Umbilical cord (tissue), 2 donors: ENCODE data around the gene NAV2. TPM values are rescaled to one million over a fixed set of nuclear protein-coding genes. Genes with fewer than 3 reads are reported as not detected.
"Not testable (repeated sequence)": the region's sequence is repeated elsewhere in the genome, so short reads cannot be mapped to it uniquely, and the experiment has no call there.

ENCODE experiments used
- DNase-seq: peaks from one replicate; pipeline ENCODE4 v3.0.0-alpha.2; 2015; ENCODE audit warnings: low spot score
- total RNA-seq: library from RNA; depleted of rRNA; stranded (reverse); fragments of >200 nt; gene quantifications from one replicate; pipeline ENCODE4 v1.2.3, GENCODE V29; 2014; ENCODE audit warnings: low replicate concordance; ENCODE audit not compliant: insufficient read depth

NAV2 gene
- total RNA-seq, 1 donor from 2014 or later: 14.7 TPM

- no peak for DNase-seq
Observed at GRCh38 chr11:19994672-19995071, 282.0 kb downstream of the NAV2 start.

GRCh38 chr11:19995145-19995544, 282.5 kb downstream of the NAV2 start:
- DNase-seq: peak; percentile 48

GRCh38 chr11:19996571-19996970, 283.9 kb downstream of the NAV2 start:
- no peak for DNase-seq

- no peak for DNase-seq
Observed at GRCh38 chr11:20000022-20000350, 287.3 kb downstream of the NAV2 start.

- no peak for DNase-seq
Observed at GRCh38 chr11:20000351-20001134, 287.9 kb downstream of the NAV2 start.

GRCh38 chr11:20002312-20003216, 289.9 kb downstream of the NAV2 start:
- no peak for DNase-seq

- no peak for DNase-seq
Observed at GRCh38 chr11:20003351-20003750, 290.7 kb downstream of the NAV2 start.

- DNase-seq: no peak
Observed at GRCh38 chr11:20004866-20005265, 292.2 kb downstream of the NAV2 start.

GRCh38 chr11:20005747-20006146, 293.1 kb downstream of the NAV2 start:
- no peak for DNase-seq

GRCh38 chr11:20006618-20007017, 294.0 kb downstream of the NAV2 start:
- DNase-seq: not testable (repeated sequence)

- no peak for DNase-seq
Observed at GRCh38 chr11:20007386-20007785, 294.7 kb downstream of the NAV2 start.

- DNase-seq: peak; percentile 90
Observed at GRCh38 chr11:20008190-20008870, 295.7 kb downstream of the NAV2 start.

GRCh38 chr11:20008871-20009644, 296.4 kb downstream of the NAV2 start:
- no peak for DNase-seq

- DNase-seq: no peak
Observed at GRCh38 chr11:20010156-20010850, 297.7 kb downstream of the NAV2 start.

- DNase-seq: no peak
Observed at GRCh38 chr11:20010851-20011225, 298.2 kb downstream of the NAV2 start.

GRCh38 chr11:20011307-20011951, 298.8 kb downstream of the NAV2 start:
- no peak for DNase-seq

GRCh38 chr11:20013346-20014066, 300.9 kb downstream of the NAV2 start:
- DNase-seq: no peak

GRCh38 chr11:20014067-20014402, 301.4 kb downstream of the NAV2 start:
- DNase-seq: no peak

- DNase-seq: no peak
Observed at GRCh38 chr11:20015101-20015500, 302.5 kb downstream of the NAV2 start.
